ENCODE data around the gene EIF3K.

DNA sequence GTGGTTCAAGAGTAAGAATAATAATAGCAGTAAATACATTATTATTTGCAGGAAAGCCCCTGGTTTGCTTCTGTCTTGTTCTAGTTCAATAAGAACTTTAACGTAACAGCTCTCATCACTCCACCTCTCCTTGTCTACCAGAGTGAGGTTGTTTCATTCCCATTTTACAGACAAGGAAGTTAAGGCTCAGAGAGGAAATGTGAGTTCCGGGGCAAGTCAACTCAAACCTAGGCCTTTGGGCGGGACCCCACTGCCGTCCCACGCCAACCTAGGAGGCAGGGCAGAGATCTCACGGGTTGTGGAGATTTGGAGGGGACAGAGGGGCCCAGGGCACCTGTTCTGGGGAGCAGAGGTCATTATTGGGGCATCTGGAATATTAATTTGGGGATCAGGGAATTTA, 2.7 kb upstream of the EIF3K start:
- TF ChIP-seq, protein P1, sequence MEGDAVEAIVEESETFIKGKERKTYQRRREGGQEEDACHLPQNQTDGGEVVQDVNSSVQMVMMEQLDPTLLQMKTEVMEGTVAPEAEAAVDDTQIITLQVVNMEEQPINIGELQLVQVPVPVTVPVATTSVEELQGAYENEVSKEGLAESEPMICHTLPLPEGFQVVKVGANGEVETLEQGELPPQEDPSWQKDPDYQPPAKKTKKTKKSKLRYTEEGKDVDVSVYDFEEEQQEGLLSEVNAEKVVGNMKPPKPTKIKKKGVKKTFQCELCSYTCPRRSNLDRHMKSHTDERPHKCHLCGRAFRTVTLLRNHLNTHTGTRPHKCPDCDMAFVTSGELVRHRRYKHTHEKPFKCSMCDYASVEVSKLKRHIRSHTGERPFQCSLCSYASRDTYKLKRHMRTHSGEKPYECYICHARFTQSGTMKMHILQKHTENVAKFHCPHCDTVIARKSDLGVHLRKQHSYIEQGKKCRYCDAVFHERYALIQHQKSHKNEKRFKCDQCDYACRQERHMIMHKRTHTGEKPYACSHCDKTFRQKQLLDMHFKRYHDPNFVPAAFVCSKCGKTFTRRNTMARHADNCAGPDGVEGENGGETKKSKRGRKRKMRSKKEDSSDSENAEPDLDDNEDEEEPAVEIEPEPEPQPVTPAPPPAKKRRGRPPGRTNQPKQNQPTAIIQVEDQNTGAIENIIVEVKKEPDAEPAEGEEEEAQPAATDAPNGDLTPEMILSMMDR (IDR thresholded peaks at IDR 0.05), result no peak
- no peak for TF ChIP-seq POLR2A (IDR thresholded peaks at IDR 0.05)

Measured in adrenal gland (tissue), 5 donors.